ENCODE measurements around the gene KREMEN1. TPM values are rescaled to one million over a fixed set of nuclear protein-coding genes. Genes with fewer than 3 reads are reported as not detected.
A peak's percentile ranks its signal among the peaks of the same experiment; 100 is the strongest.

The KREMEN1 gene
- total RNA-seq, 6 donors from 2014 or later = 8.4 to 24.3 (median 15.9) TPM

- TF ChIP-seq POLR2AphosphoS5 (IDR thresholded peaks at IDR 0.05) = no peak
- ATAC-seq (ENCODE audit: low FRiP score in 2 of 2) = no peak
- 68 to 85% methylated on average over 4 of the region's 4 CpGs for WGBS, 2 donors
- no peaks in the 10 kb centered on the region for H3K4me1 ChIP-seq
- no peak overlapping the region for H3K4me3 ChIP-seq
- no peak overlapping the region for H3K27ac ChIP-seq
- no peaks in the 10 kb centered on the region for H3K27me3 ChIP-seq
- H3K36me3 ChIP-seq = no peaks in the 10 kb centered on the region
- H3K9me3 ChIP-seq = no peaks in the 10 kb centered on the region
- DNase-seq = no peak
Measured at GRCh38 chr22:29109822-29110221, 37.0 kb downstream of the KREMEN1 start.

GRCh38 chr22:29110946-29111345 is 38.1 kb downstream of the KREMEN1 start:
- no peak overlapping the region for H3K4me3 ChIP-seq
- DNase-seq (no peak), ATAC-seq (ENCODE audit: low FRiP score in 2 of 2) (no peak)
- H3K4me1 ChIP-seq = no peaks in the 10 kb centered on the region
- H3K36me3 ChIP-seq = no peaks in the 10 kb centered on the region
- 91 to 95% methylated on average over 3 of the region's 3 CpGs for whole genome bisulfite sequencing, 2 donors
- no peak for TF ChIP-seq POLR2A (IDR thresholded peaks at IDR 0.05)
- no peak for TF ChIP-seq POLR2AphosphoS5 (IDR thresholded peaks at IDR 0.05)
- TF ChIP-seq CTCF (IDR thresholded peaks at IDR 0.05) = no peak
- TF ChIP-seq EP300 (IDR thresholded peaks at IDR 0.05) = no peak
- H3K27ac ChIP-seq = no peak overlapping the region
- no peaks in the 10 kb centered on the region for H3K9me3 ChIP-seq
- no peaks in the 10 kb centered on the region for H3K27me3 ChIP-seq

- Histone ChIP-seq H3K4me3 (no peak overlapping the region), H3K36me3 (no peaks in the 10 kb centered on the region), H3K27me3 (no peaks in the 10 kb centered on the region), H3K4me1 (no peaks in the 10 kb centered on the region), H3K27ac (no peak overlapping the region), H3K9me3 (no peaks in the 10 kb centered on the region)
- peak in 1 of 2 donors; percentile 10 for ATAC-seq (ENCODE audit: low FRiP score in 2 of 2)
- WGBS, 2 donors = 86 to 95% methylated on average over 3 of the region's 3 CpGs
- no peak for DNase-seq
- TF ChIP-seq CTCF (IDR thresholded peaks at IDR 0.05) (no peak), EP300 (IDR thresholded peaks at IDR 0.05) (no peak), POLR2AphosphoS5 (IDR thresholded peaks at IDR 0.05) (no peak), POLR2A (IDR thresholded peaks at IDR 0.05) (no peak)
Measured at GRCh38 chr22:29112121-29112520, 39.3 kb downstream of the KREMEN1 start.

GRCh38 chr22:29112681-29113080 is 39.8 kb downstream of the KREMEN1 start:
- no peaks in the 10 kb centered on the region for H3K36me3 ChIP-seq
- TF ChIP-seq CTCF (IDR thresholded peaks at IDR 0.05) (no peak), POLR2A (IDR thresholded peaks at IDR 0.05) (no peak), EP300 (IDR thresholded peaks at IDR 0.05) (no peak), POLR2AphosphoS5 (IDR thresholded peaks at IDR 0.05) (no peak)
- no peak for DNase-seq
- H3K27ac ChIP-seq = no peak overlapping the region
- no peaks in the 10 kb centered on the region for H3K9me3 ChIP-seq
- H3K27me3 ChIP-seq = no peaks in the 10 kb centered on the region
- no peak overlapping the region for H3K4me3 ChIP-seq
- no peaks in the 10 kb centered on the region for H3K4me1 ChIP-seq
- peak in 1 of 2 donors; percentile 91 for ATAC-seq (ENCODE audit: low FRiP score in 2 of 2)
- 65 to 93% methylated on average over 7 of the region's 7 CpGs for WGBS, 2 donors

GRCh38 chr22:29113319-29113718 is 40.5 kb downstream of the KREMEN1 start:
- H3K27me3 ChIP-seq = no peaks in the 10 kb centered on the region
- no peaks in the 10 kb centered on the region for H3K36me3 ChIP-seq
- 76 to 90% methylated on average over 4 of the region's 4 CpGs for WGBS, 2 donors
- H3K27ac ChIP-seq = no peak overlapping the region
- ATAC-seq (ENCODE audit: low FRiP score in 2 of 2) (no peak), DNase-seq (no peak)
- H3K4me1 ChIP-seq = no peaks in the 10 kb centered on the region
- no peak overlapping the region for H3K4me3 ChIP-seq
- TF ChIP-seq POLR2AphosphoS5 (IDR thresholded peaks at IDR 0.05) = no peak
- no peak for TF ChIP-seq EP300 (IDR thresholded peaks at IDR 0.05)
- no peak for TF ChIP-seq POLR2A (IDR thresholded peaks at IDR 0.05)
- H3K9me3 ChIP-seq = no peaks in the 10 kb centered on the region

- ATAC-seq (ENCODE audit: low FRiP score in 2 of 2) (no peak), DNase-seq (no peak)
- 96 to 97% methylated on average over 4 of the region's 4 CpGs for WGBS, 2 donors
- Histone ChIP-seq H3K36me3 (no peaks in the 10 kb centered on the region), H3K27ac (no peak overlapping the region), H3K27me3 (no peaks in the 10 kb centered on the region), H3K4me3 (no peak overlapping the region), H3K9me3 (no peaks in the 10 kb centered on the region), H3K4me1 (no peaks in the 10 kb centered on the region)
- TF ChIP-seq POLR2A (IDR thresholded peaks at IDR 0.05) (no peak), CTCF (IDR thresholded peaks at IDR 0.05) (no peak), EP300 (IDR thresholded peaks at IDR 0.05) (no peak), POLR2AphosphoS5 (IDR thresholded peaks at IDR 0.05) (no peak)
Measured at GRCh38 chr22:29114392-29114791, 41.6 kb downstream of the KREMEN1 start.

Measured in upper lobe of left lung (tissue), 6 donors.